ENCODE measurements around the gene MEP1B.
"Not testable (repeated sequence)": the region's sequence is repeated elsewhere in the genome, so short reads cannot be mapped to it uniquely, and the experiment has no call there.

Gene MEP1B

GRCh38 chr18:32209685-32210445 is 20.0 kb downstream of the MEP1B start:
- DNase-seq: no peak

GRCh38 chr18:32213693-32214092 is 23.9 kb downstream of the MEP1B start:
- DNase-seq: peak in 1 of 2 experiments; percentile 1

- DNase-seq: no peak
Observed at GRCh38 chr18:32216390-32216789, 26.6 kb downstream of the MEP1B start.

GRCh38 chr18:32219431-32220018 is 29.7 kb downstream of the MEP1B start:
- no peak for DNase-seq

- DNase-seq: not testable (repeated sequence)
Observed at GRCh38 chr18:32233348-32233747, 43.5 kb downstream of the MEP1B start.

- DNase-seq: no peak
Observed at GRCh38 chr18:32237049-32237448, 47.2 kb downstream of the MEP1B start.

- no peak for DNase-seq
Observed at GRCh38 chr18:32238635-32239268, 48.9 kb downstream of the MEP1B start.

GRCh38 chr18:32242395-32242794 is 52.6 kb downstream of the MEP1B start:
- DNase-seq: no peak

- DNase-seq: no peak
Observed at GRCh38 chr18:32243358-32243757, 53.5 kb downstream of the MEP1B start.

- no peak for DNase-seq
Observed at GRCh38 chr18:32244881-32245280, 55.0 kb downstream of the MEP1B start.

GRCh38 chr18:32249147-32249929 is 59.5 kb downstream of the MEP1B start:
- DNase-seq: no peak

GRCh38 chr18:32251466-32251865 is 61.6 kb downstream of the MEP1B start:
- DNase-seq: no peak

- no peak for DNase-seq
Observed at GRCh38 chr18:32252141-32252860, 62.5 kb downstream of the MEP1B start.

- DNase-seq: no peak
Observed at GRCh38 chr18:32255570-32255969, 65.7 kb downstream of the MEP1B start.

- no peak for DNase-seq
Observed at GRCh38 chr18:32257084-32257785, 67.4 kb downstream of the MEP1B start.

- DNase-seq: no peak
Observed at GRCh38 chr18:32258148-32258547, 68.3 kb downstream of the MEP1B start.

- no peak for DNase-seq
Observed at GRCh38 chr18:32258558-32259204, 68.8 kb downstream of the MEP1B start.

GRCh38 chr18:32259553-32259952 is 69.7 kb downstream of the MEP1B start:
- no peak for DNase-seq

GRCh38 chr18:32261003-32261402 is 71.2 kb downstream of the MEP1B start:
- DNase-seq: no peak

- DNase-seq: no peak
Observed at GRCh38 chr18:32262092-32262491, 72.3 kb downstream of the MEP1B start.

- no peak for DNase-seq
Observed at GRCh38 chr18:32264401-32264800, 74.6 kb downstream of the MEP1B start.

GRCh38 chr18:32267463-32267862 is 77.6 kb downstream of the MEP1B start:
- no peak for DNase-seq
